ENCODE data around the gene CDC5L.

The CDC5L gene

DNA sequence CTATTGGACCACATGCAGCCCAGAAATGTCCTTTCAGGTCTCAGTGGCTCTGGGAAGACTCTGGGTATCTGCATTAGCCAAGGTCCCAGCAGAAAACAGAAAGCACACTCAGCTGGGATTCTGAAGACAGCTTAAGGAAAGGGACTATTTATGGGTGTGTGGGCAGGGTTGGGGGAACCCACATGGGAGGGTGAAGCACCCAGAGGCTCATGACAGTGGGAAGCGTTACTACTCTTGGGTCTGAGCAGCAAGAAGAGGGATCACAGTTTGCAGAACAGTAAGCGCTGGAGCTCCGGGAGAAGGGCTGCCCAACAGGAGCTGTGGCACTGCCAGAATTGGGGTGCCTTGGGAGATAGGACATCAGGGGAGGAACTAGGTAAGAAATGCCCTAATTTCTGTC lies 12.4 kb upstream of the CDC5L start:
- DNase-seq: no peak

- no peak for DNase-seq
Measured at GRCh38 chr6:44377484-44377883, 10.0 kb upstream of the CDC5L start.

DNA sequence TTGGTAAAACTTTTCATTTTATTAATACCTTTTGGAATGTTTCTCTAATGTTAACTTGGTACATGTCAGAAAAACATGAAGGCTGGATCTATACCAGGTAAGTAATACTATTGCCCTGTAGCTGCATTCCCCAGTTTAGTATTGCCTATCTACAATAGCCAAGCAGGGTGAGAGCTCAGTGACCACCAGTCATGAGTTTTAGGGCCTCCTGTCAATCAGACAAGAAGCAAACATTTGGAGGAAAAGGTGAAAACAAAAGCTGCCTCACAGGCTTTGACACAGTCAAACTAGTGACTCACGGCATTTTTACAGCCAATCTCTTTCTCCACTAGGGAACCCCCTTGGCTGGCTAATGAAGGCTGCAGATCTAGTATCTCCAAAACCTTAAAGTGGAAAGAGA lies 9.5 kb upstream of the CDC5L start:
- DNase-seq: no peak

GRCh38 chr6:44381739-44382138 lies 5.8 kb upstream of the CDC5L start:
- DNase-seq: no peak

DNA sequence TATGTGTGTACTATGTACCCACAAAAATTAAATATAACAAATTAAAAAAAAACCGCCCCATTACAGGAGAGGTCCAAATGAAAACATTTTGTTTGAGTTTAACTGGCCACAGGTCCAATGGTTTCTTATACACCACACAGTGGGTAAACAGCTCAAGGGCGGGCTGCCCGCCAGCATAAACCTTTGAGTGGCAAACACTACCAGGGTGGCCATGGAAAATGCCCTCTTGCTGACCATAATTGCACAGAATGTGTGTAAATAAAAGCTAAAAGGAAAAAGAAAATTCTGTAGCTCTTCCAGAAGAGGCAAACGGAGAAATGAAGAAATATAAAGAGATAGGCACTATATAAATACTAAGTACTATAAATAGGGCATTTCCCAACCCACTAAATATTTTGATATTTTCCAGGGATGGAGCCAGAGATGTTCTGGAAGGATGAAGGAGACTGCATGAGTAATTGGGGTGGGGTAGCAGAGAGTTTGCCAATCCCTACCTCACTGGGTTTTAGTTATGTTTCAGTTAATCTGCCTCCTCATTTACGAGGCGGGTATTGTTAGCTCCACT lies 1.1 kb upstream of the CDC5L start:
- peak; percentile 61 for DNase-seq

DNA sequence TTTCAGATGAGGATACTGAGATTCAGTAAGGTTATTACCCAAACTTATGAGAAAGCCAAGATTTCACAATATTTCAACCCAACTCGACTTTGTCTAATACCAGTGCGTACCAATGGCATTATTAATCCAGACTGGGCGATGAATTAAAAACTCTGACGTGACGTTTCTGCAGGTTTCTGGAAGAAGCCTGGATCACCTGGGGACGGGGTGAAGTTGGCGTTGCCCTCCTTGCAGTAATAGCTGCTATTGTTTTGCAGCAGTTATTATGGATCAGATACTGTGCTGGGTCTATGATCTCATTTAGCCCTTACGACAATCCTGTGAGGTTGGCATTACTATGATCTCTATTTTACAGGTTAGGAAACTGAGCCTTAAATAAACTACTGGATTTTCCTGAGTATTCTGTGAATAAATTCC lies 569 bp upstream of the CDC5L start:
- DNase-seq: no peak

GRCh38 chr6:44388135-44388487 lies 605 bp downstream of the CDC5L start:
- DNase-seq: no peak

- no peak for DNase-seq
Measured at GRCh38 chr6:44388887-44389286, 1.4 kb downstream of the CDC5L start.

GRCh38 chr6:44390158-44390683 lies 2.7 kb downstream of the CDC5L start:
- DNase-seq: no peak

- DNase-seq: no peak
Measured at GRCh38 chr6:44395501-44395900, 8.0 kb downstream of the CDC5L start.

DNA sequence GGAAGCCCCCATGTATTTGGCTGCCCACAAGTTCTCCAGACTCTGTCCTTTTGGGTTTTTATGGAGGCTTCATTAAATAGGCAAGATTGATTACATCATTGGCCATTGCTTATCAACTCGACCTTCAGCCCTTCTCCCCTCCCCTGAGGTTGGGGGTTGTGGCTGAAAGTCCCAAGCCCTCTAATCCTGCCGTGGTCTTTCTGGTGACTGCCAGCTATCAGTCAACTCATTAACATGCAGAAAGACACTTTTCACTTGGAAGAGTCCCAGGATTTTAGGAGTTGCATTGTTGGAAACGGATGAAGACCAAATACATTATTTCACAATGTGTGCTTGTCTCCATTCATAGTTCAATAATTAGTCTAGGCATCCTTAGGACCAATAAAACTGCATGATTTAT lies 9.5 kb downstream of the CDC5L start:
- DNase-seq: no peak

DNA sequence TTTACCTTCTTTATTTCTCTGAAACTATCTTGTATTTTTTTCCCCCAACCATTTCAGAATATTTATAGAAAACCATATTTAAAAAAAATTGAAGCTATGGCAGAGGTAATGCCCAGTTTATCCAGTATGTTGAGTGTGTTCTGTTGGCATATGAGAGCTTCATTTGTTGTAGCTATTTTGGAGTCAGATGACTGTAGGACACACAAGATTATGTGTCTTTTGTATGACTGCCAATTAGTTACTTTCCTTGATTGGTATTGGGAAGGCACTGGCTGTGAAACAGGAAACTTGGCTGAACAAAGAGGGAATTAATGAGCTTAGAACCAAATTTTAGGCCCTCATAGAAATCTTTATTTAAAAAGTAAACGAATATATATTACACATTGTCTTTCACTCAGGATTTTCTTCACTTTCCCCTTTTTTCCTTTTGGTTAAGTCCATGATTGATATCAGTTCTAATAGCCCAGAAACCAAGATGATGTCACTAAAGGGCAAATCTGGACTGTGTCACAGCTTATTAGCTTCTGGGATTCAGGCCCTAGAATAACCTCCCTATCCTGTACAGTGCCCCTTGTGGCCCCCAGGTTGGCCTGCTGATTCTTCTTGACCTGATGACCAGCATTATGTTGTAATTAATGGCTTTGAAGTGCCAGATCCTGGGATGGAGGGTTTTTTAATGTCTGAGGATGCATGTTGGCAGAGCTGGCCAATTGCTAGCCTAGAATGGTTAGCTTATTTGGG lies 10.1 kb downstream of the CDC5L start:
- DNase-seq: no peak

GRCh38 chr6:44399991-44400390 lies 12.5 kb downstream of the CDC5L start:
- DNase-seq: no peak

DNA sequence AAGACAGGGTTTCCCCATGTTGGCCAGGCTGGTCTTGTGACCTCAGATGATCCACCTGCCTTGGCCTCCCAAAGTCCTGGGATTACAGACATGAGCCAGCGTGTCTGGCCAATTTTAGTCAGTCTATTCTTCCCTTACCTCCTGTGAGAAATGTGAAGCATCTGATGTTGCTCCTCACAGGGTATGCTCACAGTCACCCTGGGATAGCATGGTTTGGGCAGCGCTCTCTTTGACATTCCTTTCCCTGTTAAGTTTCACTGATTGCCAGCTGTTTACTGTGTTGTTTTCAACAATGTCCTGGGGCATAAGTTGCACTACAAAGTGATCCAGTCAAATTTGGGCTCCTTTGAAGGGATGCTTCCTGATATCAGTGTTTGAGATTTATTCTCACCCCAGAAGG lies 13.1 kb downstream of the CDC5L start:
- DNase-seq: no peak

DNA sequence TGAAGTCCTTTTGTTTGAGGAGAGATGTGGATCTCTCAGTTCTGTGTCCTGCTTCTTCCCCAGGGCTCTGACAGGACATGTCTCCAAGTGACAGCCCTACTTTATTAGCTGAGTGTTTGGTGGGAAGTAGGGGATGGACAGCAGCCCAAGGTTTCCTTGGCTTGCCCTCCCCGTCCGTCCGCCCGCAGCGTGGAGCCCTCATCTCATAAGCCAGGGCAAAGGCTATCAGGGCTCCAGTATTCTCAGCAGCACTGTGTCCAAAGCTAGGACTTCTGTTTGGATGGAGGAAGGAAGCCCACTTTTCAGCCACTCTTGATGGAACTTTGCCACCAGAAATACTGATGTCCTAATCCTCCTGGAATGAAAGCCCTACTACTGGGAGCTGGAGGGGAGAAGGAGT lies 13.6 kb downstream of the CDC5L start:
- no peak for DNase-seq

- DNase-seq: no peak
Measured at GRCh38 chr6:44404022-44404714, 16.7 kb downstream of the CDC5L start.

DNA sequence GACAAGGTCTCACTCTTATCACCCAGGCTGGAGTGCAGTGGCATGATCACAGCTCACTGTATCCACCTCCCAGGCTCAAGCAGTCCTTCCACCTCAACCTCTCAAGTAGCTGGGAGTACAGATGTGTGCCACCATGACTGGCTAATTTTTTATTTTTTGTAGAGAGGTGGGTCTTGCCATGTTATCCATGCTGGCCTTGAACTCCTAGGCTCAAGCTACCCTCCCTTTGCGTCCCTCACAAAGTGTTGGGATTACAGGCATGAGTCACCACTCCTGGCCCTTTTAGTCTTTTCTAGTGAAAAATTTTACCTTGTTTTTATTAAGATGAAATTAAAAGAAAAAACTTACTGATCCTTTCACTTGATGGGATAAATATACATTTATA lies 17.2 kb downstream of the CDC5L start:
- no peak for DNase-seq

DNA sequence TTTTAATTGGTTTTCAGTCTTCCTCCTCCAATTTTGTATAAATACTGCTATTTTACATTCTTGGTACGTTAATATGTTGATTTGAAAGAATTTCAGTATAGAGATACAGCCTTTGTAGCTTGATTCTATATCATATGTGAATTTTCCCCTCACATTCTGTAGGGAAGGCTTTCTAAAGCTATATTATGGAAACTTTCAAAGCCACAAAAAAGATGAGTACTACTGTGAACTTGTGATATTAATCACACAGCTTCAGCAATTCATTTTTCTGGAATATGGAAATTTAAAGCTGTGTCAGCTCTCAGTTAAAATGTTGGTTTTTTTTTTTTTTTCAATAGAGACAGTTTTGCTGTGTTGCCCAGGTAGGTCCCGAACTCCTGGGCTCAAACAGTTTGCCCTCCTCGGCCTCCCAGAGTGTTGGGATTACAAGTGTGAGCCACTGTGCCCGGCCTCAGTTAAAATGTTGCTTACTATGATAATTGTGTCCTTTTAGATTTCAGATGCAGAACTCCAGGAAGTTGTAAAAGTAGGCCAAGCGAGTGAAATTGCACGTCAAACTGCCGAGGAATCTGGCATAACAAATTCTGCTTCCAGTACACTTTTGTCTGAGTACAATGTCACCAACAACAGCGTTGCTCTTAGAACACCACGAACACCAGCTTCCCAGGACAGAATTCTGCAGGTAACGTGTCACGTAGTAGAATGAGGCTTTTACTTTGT lies 20.6 kb downstream of the CDC5L start:
- no peak for DNase-seq

DNA sequence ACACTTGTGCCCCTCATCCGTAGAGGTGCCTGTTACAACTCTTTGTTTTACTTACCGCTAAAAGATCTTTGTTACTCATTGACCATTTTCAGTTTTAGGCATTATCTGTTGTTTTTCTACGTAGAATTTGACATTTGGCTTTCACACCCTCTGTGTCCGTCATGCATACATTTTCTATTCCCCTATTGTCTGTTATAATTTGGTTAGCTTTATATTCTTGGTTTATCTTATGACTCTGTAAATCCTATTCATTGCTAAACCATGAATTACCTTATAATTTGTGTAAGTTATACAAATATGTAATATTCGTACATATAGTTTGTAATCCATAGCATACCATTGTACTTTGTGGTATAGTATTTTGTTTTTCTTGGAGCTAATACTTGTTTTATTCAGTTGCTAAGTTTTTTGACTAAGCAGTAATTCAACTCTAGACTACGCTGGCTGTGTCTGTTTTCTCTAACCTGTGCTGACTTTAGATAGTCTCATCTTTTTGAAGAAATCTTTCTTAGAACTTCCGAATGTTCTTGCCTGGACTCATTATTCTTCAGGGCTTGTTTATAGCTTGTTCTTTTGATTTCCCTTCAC lies 21.8 kb downstream of the CDC5L start:
- DNase-seq: no peak

DNA sequence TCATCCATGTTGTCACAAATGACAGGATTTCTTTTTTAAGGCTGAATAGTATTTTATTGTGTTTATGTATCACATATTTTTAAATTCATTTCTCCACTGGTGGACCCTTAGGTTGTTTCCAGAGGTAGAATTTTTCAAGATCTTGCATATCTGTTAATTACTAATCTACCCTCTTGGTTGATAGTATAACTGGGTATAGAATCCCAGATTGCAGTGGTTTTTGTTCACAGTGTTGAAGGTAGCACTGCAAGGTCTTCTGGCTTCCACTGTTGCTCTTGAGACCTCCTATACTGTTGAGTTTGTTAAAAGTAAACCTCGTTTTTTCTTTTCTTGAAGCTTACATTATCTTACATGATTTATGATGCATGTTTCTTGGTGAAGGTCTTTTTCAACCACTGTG lies 22.9 kb downstream of the CDC5L start:
- no peak for DNase-seq

- DNase-seq: no peak
Measured at GRCh38 chr6:44411141-44411540, 23.6 kb downstream of the CDC5L start.

- DNase-seq: no peak
Measured at GRCh38 chr6:44415449-44415848, 27.9 kb downstream of the CDC5L start.

- DNase-seq: no peak
Measured at GRCh38 chr6:44415873-44416502, 28.5 kb downstream of the CDC5L start.

Measured in right forelimb (tissue), 1 donor.